GM12878 (cell line): ENCODE measurements around the gene CCR3. TPM values are rescaled to one million over a fixed set of nuclear protein-coding genes. Genes with fewer than 3 reads are reported as not detected.

ENCODE experiments used
- ATAC-seq: fragments of 200-7000 bp; cut with Tn5 transposase; 3 replicates; pipeline ENCODE4 v1.9.1; 2020; ENCODE audit warnings: mild to moderate bottlenecking, moderate library complexity
- BruUV-seq: library from RNA; stranded (reverse); fragments of 400-500 nt; replicated peaks from 2 replicates; lab custom pipeline; 2021; lab: Mats Ljungman, UMichigan
- CTCF ChIA-PET: fragments of 300-600 bp; sonication (Branson Sonifier 250); formaldehyde crosslinking; extraction: SDS; loops from one replicate; lab custom pipeline; 2021; ENCODE audit warnings: inconsistent platforms; lab: Yijun Ruan, JAX
- POLR2A ChIA-PET: fragments of 350-600 bp; formaldehyde crosslinking; extraction: SDS; loops from one replicate; lab custom pipeline; 2021; ENCODE audit warnings: inconsistent platforms; lab: Charles Lee
- RAD21 ChIA-PET: fragments of 300-600 bp; sonication (Branson Sonifier 250); formaldehyde crosslinking; loops from one replicate; lab custom pipeline; 2023; ENCODE audit warnings: antibody characterized with exemption; ENCODE audit not compliant: unreplicated experiment; lab: Charles Lee
- SMC1A ChIA-PET: fragments of 300-600 bp; sonication (Branson Sonifier 250); formaldehyde crosslinking; loops from one replicate; lab custom pipeline; 2023; ENCODE audit not compliant: unreplicated experiment, uncharacterized antibody; lab: Charles Lee
- DNase-seq: peaks from one replicate; pipeline ENCODE4 v3.0.0-alpha.2; 2011; ENCODE audit warnings: low read depth, low spot score
- FAIRE-seq: peaks from 3 replicates; lab custom pipeline; 2011; peaks lifted over from hg19 to GRCh38; lab: Jason Lieb, UNC
- H2AFZ ChIP-seq: 2 replicates; pipeline ENCODE4 v1.6.0; 2011; ENCODE audit warnings: low read depth, low read length, control low read depth; ENCODE audit not compliant: control insufficient read depth
- H3K27ac ChIP-seq: 2 replicates; pipeline ENCODE4 v1.5.1; 2011; ENCODE audit warnings: control low read depth; ENCODE audit not compliant: control insufficient read depth, insufficient read depth
- H3K27me3 ChIP-seq, 2 experiments: replicated peaks in 1 of 2; 2 replicates each; pipeline versions ENCODE4 v1.6.0 to v1.6.1; 2011; ENCODE audit warnings: low read length in 1 of 2; ENCODE audit not compliant: control insufficient read depth in 2 of 2, insufficient read depth in 2 of 2
- H3K36me3 ChIP-seq, 2 experiments: 2 replicates each; pipeline ENCODE4 v1.5.1; 2011; ENCODE audit warnings: low read length in 1 of 2; ENCODE audit not compliant: control insufficient read depth in 2 of 2, insufficient read depth in 2 of 2
- H3K4me1 ChIP-seq: 2 replicates; pipeline ENCODE4 v1.6.1; 2011; ENCODE audit warnings: mild to moderate bottlenecking, low read length, moderate library complexity, mixed read lengths; ENCODE audit not compliant: control insufficient read depth, insufficient read depth
- H3K4me2 ChIP-seq: 2 replicates; pipeline ENCODE4 v1.6.0; 2011; ENCODE audit warnings: control low read depth; ENCODE audit not compliant: control insufficient read depth, insufficient read depth
- H3K4me3 ChIP-seq: fragments of 200-600 bp; sonication (generic); 2 replicates; pipeline ENCODE4 v1.5.1; 2016
- H3K79me2 ChIP-seq: 2 replicates; pipeline ENCODE4 v1.6.0; 2011; ENCODE audit warnings: low read length; ENCODE audit not compliant: control insufficient read depth, insufficient read depth
- H3K9ac ChIP-seq: 2 replicates; pipeline ENCODE4 v1.8.0; 2011; ENCODE audit warnings: low read length, control low read depth, mixed read lengths; ENCODE audit not compliant: control insufficient read depth, insufficient read depth
- H3K9me3 ChIP-seq: replicated peaks from 3 replicates; pipeline ENCODE4 v1.5.1; 2011; ENCODE audit warnings: mild to moderate bottlenecking, low read length; ENCODE audit not compliant: control insufficient read depth, insufficient read depth
- H4K20me1 ChIP-seq: 2 replicates; pipeline ENCODE4 v1.6.0; 2011; ENCODE audit not compliant: control insufficient read depth, insufficient read depth
- CREB1 ChIP-seq: IDR thresholded peaks from 2 replicates; pipeline ENCODE4 v1.6.1; 2012; ENCODE audit warnings: low read depth, mild to moderate bottlenecking, inconsistent platforms
- FOXM1 ChIP-seq: IDR thresholded peaks from 2 replicates; pipeline ENCODE4 v1.6.1; 2012; ENCODE audit warnings: low read depth, mild to moderate bottlenecking, inconsistent platforms, low read length, moderate library complexity
- HDGF ChIP-seq: fragments of 450-650 bp; IDR thresholded peaks from 2 replicates; pipeline ENCODE4 v1.6.1; 2016; ENCODE audit warnings: antibody characterized with exemption
- IKZF1 ChIP-seq: fragments of 450-650 bp; conservative IDR thresholded peaks from 2 replicates; pipeline ENCODE4 v1.6.1; 2017; ENCODE audit warnings: antibody characterized with exemption, mild to moderate bottlenecking
- MTA2 ChIP-seq: fragments of 450-650 bp; IDR thresholded peaks from 2 replicates; pipeline ENCODE4 v1.6.1; 2016; ENCODE audit warnings: low read depth, mild to moderate bottlenecking, moderate library complexity
- MXI1 ChIP-seq: fragments of 150-350 bp; IDR thresholded peaks from 2 replicates; pipeline ENCODE4 v1.6.1; 2011; ENCODE audit warnings: low read depth, mild to moderate bottlenecking, inconsistent platforms, low read length, improper control_type of control experiment
- SMAD5 ChIP-seq: IDR thresholded peaks from 2 replicates; pipeline ENCODE4 v1.6.1; 2016; ENCODE audit warnings: antibody characterized with exemption, low read depth
- SMC3 ChIP-seq: IDR thresholded peaks from 2 replicates; pipeline ENCODE4 v1.6.1; 2011; ENCODE audit warnings: low read length, improper control_type of control experiment, borderline replicate concordance
- SUZ12 ChIP-seq: fragments of 200-600 bp; sonication (generic); IDR thresholded peaks from one replicate; pipeline ENCODE4 v1.6.1; 2018; ENCODE audit warnings: antibody characterized with exemption, mild to moderate bottlenecking; ENCODE audit not compliant: unreplicated experiment
- TCF12 ChIP-seq: IDR thresholded peaks from 2 replicates; pipeline ENCODE4 v1.6.1; 2011; ENCODE audit warnings: low read depth, mild to moderate bottlenecking, low read length
- WGBS: methylation state at CpG from one replicate; pipeline ENCODE4 v1.1.6; 2016; ENCODE audit warnings: low lambda C conversion rate; ENCODE audit not compliant: insufficient replicate concordance, insufficient coverage; ENCODE audit errors: missing lambda C conversion rate; 5-methylcytosine and 5-hydroxymethylcytosine counted together
- in situ Hi-C: fragments of 300-500 bp; cut with MboI; formaldehyde crosslinking; loops from 9 replicates; pipeline ENCODE4 v1.14.3; 2018; ENCODE audit warnings: mixed read lengths
- intact Hi-C: fragments of 100-400 bp; cut with micrococcal nuclease; formaldehyde crosslinking; loops from one replicate; pipeline ENCODE4 v1.14.2; 2022; ENCODE audit not compliant: unreplicated experiment
- polyA plus RNA-seq, 11 experiments: library from polyadenylated mRNA; depleted of rRNA in 4 of 11; unstranded in 6 of 11; stranded (reverse) in 5 of 11; fragments of >200 nt; fragmentation: Nextera tagmentation in 4 of 11; fragmentation: Illumina TruSeq in 1 of 11; extraction: Ambion mirVana in 4 of 11; extraction: Trizol in 1 of 11; gene quantifications; 1 replicate in 1 of 11; 2 replicates in 10 of 11; pipeline versions ENCODE4 v1.2.1 to v1.2.3, GENCODE V29; 2011 to 2016; ENCODE audit warnings: inconsistent platforms in 2 of 11, missing spikeins in 2 of 11, low read depth in 1 of 11
- total RNA-seq, 4 experiments: library from RNA; depleted of rRNA in 3 of 4; stranded (reverse); fragments of >200 nt in 3 of 4; fragmentation: Illumina TruSeq in 1 of 4; extraction: Trizol in 1 of 4; gene quantifications; 2 replicates each; pipeline versions ENCODE4 v1.2.1 to v1.2.3, GENCODE V29; 2013 to 2021
- TF ChIP-seq, protein P1 (sequence below): fragments of 450-650 bp; formaldehyde crosslinking; IDR thresholded peaks from 2 replicates; pipeline ENCODE4 v1.4.0; 2020; ENCODE audit warnings: mild to moderate bottlenecking, moderate library complexity
- TF ChIP-seq, protein P2 (sequence below): IDR thresholded peaks from 2 replicates; pipeline ENCODE4 v1.6.1; 2012; ENCODE audit warnings: low read depth, low read length, improper control_type of control experiment
- TF ChIP-seq, protein P3 (sequence below): IDR thresholded peaks from 2 replicates; pipeline ENCODE4 v1.6.1; 2012; ENCODE audit warnings: low read length, inconsistent platforms
- TF ChIP-seq, protein P4 (sequence below): fragments of 450-650 bp; IDR thresholded peaks from 2 replicates; pipeline ENCODE4 v1.6.1; 2018; ENCODE audit warnings: mild to moderate bottlenecking, low read depth, moderate library complexity; ENCODE audit not compliant: partially characterized antibody

The CCR3 gene
- total and polyA plus RNA-seq, 10 of the 15 experiments (the other 5 are each of a cell fraction or from before 2014, with no cell fraction given), result 0.13 to 0.78 (median 0.41) TPM; not detected in 1

DNA sequence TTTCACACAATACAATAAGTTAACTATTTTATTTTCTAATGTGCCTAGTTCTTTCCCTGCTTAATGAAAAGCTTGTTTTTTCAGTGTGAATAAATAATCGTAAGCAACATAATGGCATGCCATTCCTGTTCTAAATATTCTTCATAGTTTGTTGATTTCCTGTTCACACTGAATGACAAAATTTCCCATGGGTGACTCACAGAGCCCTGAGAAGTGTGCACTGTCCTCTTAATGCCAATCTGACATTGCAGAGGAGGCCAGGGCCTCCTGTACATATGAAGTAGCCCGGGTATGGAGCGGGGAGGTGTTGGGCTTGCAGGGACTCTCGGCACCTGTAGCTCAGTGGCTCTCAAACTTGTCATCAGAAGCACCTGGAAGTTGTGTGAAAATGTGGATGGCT, 24.3 kb downstream of the CCR3 start (continued):
- TF ChIP-seq, protein P1, sequence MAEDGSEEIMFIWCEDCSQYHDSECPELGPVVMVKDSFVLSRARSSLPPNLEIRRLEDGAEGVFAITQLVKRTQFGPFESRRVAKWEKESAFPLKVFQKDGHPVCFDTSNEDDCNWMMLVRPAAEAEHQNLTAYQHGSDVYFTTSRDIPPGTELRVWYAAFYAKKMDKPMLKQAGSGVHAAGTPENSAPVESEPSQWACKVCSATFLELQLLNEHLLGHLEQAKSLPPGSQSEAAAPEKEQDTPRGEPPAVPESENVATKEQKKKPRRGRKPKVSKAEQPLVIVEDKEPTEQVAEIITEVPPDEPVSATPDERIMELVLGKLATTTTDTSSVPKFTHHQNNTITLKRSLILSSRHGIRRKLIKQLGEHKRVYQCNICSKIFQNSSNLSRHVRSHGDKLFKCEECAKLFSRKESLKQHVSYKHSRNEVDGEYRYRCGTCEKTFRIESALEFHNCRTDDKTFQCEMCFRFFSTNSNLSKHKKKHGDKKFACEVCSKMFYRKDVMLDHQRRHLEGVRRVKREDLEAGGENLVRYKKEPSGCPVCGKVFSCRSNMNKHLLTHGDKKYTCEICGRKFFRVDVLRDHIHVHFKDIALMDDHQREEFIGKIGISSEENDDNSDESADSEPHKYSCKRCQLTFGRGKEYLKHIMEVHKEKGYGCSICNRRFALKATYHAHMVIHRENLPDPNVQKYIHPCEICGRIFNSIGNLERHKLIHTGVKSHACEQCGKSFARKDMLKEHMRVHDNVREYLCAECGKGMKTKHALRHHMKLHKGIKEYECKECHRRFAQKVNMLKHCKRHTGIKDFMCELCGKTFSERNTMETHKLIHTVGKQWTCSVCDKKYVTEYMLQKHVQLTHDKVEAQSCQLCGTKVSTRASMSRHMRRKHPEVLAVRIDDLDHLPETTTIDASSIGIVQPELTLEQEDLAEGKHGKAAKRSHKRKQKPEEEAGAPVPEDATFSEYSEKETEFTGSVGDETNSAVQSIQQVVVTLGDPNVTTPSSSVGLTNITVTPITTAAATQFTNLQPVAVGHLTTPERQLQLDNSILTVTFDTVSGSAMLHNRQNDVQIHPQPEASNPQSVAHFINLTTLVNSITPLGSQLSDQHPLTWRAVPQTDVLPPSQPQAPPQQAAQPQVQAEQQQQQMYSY, result no peak
- TF ChIP-seq IKZF1 (no peak), MXI1 (no peak)

DNA sequence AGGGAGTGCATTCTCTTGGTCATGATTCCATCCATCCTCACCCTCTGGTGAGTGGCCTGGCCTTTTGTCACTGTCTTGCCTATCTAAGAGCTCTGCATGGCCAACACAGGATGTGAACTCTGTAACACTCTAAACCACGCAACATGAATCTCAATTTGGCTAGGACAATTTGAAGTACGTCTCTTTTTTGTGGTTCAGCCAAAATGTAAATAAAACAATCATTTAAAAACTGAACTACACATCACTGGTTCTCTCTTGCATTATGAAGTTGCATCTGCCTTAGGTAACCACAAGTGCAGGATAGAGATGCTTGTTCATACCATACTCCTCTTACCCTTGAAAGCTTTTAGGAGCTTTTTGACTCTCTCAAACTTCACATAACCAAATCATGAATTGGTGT, 27.3 kb downstream of the CCR3 start:
- WGBS, result 0% methylated on average over 2 of the region's 2 CpGs
- Histone ChIP-seq H3K79me2 (no peaks in the 10 kb centered on the region), H2AFZ (no peak overlapping the region), H3K4me2 (no peak overlapping the region), H3K4me1 (peaks cover 7% of the 10 kb centered on the region; the same call in 1 of the 2 replicates), H3K27me3 (0 out of 4 replicates have a peak, but pooled peaks cover 0 to 8% of the 10 kb centered on the region in 2 experiments), H3K9me3 (no peaks in the 10 kb centered on the region; the same call in 2 of the 3 replicates), H3K4me3 (no peak overlapping the region), H3K36me3 (no peaks in the 10 kb centered on the region), H3K27ac (no peak overlapping the region), H3K9ac (no peak overlapping the region), H4K20me1 (no peaks in the 10 kb centered on the region)
- ATAC-seq (peak; percentile 42), DNase-seq (no peak), FAIRE-seq (no peak)
- ChIA-PET SMC1A (interaction anchor here (1.2 to 2.3 kb wide), 5 partner anchors 26 to 109 kb away, joined by 3 to 17 read pairs (median 4); partner anchors contain the start of gene CCR5), RAD21 (interaction anchor here (1.0 to 1.2 kb wide), 2 partner anchors 17 to 44 kb away, joined by 3 to 4 read pairs; no protein-coding TSS in a partner anchor), POLR2A (no interaction called here), CTCF (interaction anchor here (0.6 to 1.6 kb wide), 7 partner anchors 14 to 625 kb away, joined by 3 to 7 read pairs (median 4); partner anchors contain the start of gene CCR5)
- no TSS peak for BruUV-seq
- in situ Hi-C loops (no loop called here), intact Hi-C loops (no loop called here)
- TF ChIP-seq, protein P2, sequence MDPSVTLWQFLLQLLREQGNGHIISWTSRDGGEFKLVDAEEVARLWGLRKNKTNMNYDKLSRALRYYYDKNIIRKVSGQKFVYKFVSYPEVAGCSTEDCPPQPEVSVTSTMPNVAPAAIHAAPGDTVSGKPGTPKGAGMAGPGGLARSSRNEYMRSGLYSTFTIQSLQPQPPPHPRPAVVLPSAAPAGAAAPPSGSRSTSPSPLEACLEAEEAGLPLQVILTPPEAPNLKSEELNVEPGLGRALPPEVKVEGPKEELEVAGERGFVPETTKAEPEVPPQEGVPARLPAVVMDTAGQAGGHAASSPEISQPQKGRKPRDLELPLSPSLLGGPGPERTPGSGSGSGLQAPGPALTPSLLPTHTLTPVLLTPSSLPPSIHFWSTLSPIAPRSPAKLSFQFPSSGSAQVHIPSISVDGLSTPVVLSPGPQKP, result no peak
- TF ChIP-seq, protein P3, sequence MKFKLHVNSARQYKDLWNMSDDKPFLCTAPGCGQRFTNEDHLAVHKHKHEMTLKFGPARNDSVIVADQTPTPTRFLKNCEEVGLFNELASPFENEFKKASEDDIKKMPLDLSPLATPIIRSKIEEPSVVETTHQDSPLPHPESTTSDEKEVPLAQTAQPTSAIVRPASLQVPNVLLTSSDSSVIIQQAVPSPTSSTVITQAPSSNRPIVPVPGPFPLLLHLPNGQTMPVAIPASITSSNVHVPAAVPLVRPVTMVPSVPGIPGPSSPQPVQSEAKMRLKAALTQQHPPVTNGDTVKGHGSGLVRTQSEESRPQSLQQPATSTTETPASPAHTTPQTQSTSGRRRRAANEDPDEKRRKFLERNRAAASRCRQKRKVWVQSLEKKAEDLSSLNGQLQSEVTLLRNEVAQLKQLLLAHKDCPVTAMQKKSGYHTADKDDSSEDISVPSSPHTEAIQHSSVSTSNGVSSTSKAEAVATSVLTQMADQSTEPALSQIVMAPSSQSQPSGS, result peak; percentile 73
- TF ChIP-seq SUZ12 (no peak), FOXM1 (0 out of 2 replicates have a peak, but pooled peaks have one; percentile 37), CREB1 (no peak), TCF12 (no peak), MTA2 (no peak), SMC3 (no peak), SMAD5 (no peak), HDGF (no peak)
- TF ChIP-seq, protein P4, sequence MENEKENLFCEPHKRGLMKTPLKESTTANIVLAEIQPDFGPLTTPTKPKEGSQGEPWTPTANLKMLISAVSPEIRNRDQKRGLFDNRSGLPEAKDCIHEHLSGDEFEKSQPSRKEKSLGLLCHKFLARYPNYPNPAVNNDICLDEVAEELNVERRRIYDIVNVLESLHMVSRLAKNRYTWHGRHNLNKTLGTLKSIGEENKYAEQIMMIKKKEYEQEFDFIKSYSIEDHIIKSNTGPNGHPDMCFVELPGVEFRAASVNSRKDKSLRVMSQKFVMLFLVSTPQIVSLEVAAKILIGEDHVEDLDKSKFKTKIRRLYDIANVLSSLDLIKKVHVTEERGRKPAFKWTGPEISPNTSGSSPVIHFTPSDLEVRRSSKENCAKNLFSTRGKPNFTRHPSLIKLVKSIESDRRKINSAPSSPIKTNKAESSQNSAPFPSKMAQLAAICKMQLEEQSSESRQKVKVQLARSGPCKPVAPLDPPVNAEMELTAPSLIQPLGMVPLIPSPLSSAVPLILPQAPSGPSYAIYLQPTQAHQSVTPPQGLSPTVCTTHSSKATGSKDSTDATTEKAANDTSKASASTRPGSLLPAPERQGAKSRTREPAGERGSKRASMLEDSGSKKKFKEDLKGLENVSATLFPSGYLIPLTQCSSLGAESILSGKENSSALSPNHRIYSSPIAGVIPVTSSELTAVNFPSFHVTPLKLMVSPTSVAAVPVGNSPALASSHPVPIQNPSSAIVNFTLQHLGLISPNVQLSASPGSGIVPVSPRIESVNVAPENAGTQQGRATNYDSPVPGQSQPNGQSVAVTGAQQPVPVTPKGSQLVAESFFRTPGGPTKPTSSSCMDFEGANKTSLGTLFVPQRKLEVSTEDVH, result no peak
